WTC11 (cell line): ENCODE measurements around the gene BZW2. TPM values are rescaled to one million over a fixed set of nuclear protein-coding genes. Genes with fewer than 3 reads are reported as not detected.

Experiments used
- ATAC-seq: fragments of 200-7000 bp; cut with Tn5 transposase; 2 replicates; pipeline ENCODE4 v1.10.0; 2021; ENCODE audit warnings: mild to moderate bottlenecking, moderate library complexity
- CTCF ChIA-PET: fragments of 300-600 bp; sonication (Branson Sonifier 250); formaldehyde crosslinking; loops from one replicate; lab custom pipeline; 2021; ENCODE audit warnings: antibody characterized with exemption; lab: Charles Lee
- POLR2A ChIA-PET: fragments of 350-600 bp; sonication (Branson Sonifier 250); formaldehyde crosslinking; loops from one replicate; lab custom pipeline; 2021; ENCODE audit warnings: antibody characterized with exemption; lab: Charles Lee
- DNase-seq: peaks from one replicate; pipeline ENCODE4 v3.0.0; 2021; ENCODE audit warnings: low spot score
- H3K27ac Mint-ChIP-seq: 2 replicates; pipeline ENCODE4 v1.8.0; 2021; ENCODE audit warnings: mixed read lengths
- H3K27me3 Mint-ChIP-seq: 2 replicates; pipeline ENCODE4 v1.8.0; 2021; ENCODE audit warnings: low read depth, mild to moderate bottlenecking, moderate library complexity, mixed read lengths
- H3K36me3 Mint-ChIP-seq: 2 replicates; pipeline ENCODE4 v1.8.0; 2021; ENCODE audit warnings: mixed read lengths
- H3K4me1 Mint-ChIP-seq: 2 replicates; pipeline ENCODE4 v1.8.0; 2022; ENCODE audit warnings: mixed read lengths
- H3K4me3 Mint-ChIP-seq: 2 replicates; pipeline ENCODE4 v1.8.0; 2021; ENCODE audit warnings: mild to moderate bottlenecking, moderate library complexity, mixed read lengths
- H3K9me3 Mint-ChIP-seq: 2 replicates; pipeline ENCODE4 v1.8.0; 2021; ENCODE audit warnings: mixed read lengths
- AFF4 ChIP-seq: sonication (generic); formaldehyde crosslinking; IDR thresholded peaks from 2 replicates; pipeline ENCODE4 v1.8.1; 2023; ENCODE audit warnings: mild to moderate bottlenecking, missing genetic modification reagents, borderline replicate concordance
- ATF1 ChIP-seq: sonication (generic); formaldehyde crosslinking; IDR thresholded peaks from 2 replicates; pipeline ENCODE4 v1.8.1; 2023; ENCODE audit warnings: mild to moderate bottlenecking, moderate library complexity, missing genetic modification reagents
- CBFB ChIP-seq: sonication (generic); formaldehyde crosslinking; IDR thresholded peaks from 2 replicates; pipeline ENCODE4 v1.8.1; 2022; ENCODE audit warnings: mild to moderate bottlenecking, low read depth, missing genetic modification reagents
- CDX4 ChIP-seq: fragments of 250-450 bp; sonication (Bioruptor Pico); IDR thresholded peaks from 2 replicates; pipeline ENCODE4 v1.9.0; 2021; ENCODE audit warnings: moderate library complexity, mild to moderate bottlenecking, inconsistent platforms, borderline replicate concordance
- GABPB1 ChIP-seq: sonication (generic); formaldehyde crosslinking; IDR thresholded peaks from 2 replicates; pipeline ENCODE4 v1.8.1; 2023; ENCODE audit warnings: mild to moderate bottlenecking, missing genetic modification reagents
- IRF2 ChIP-seq: sonication (generic); formaldehyde crosslinking; IDR thresholded peaks from 2 replicates; pipeline ENCODE4 v1.8.0; 2022; ENCODE audit warnings: low read depth, missing genetic modification reagents, borderline replicate concordance
- KAT7 ChIP-seq: sonication (generic); formaldehyde crosslinking; IDR thresholded peaks from 2 replicates; pipeline ENCODE4 v1.8.1; 2023; ENCODE audit warnings: missing genetic modification reagents, mild to moderate bottlenecking, borderline replicate concordance
- NR2C2 ChIP-seq: sonication (generic); formaldehyde crosslinking; IDR thresholded peaks from 2 replicates; pipeline ENCODE4 v1.8.0; 2022; ENCODE audit warnings: mild to moderate bottlenecking, missing genetic modification reagents
- SMAD3 ChIP-seq: sonication (generic); formaldehyde crosslinking; IDR thresholded peaks from 2 replicates; pipeline ENCODE4 v1.8.0; 2022; ENCODE audit warnings: missing genetic modification reagents, mild to moderate bottlenecking, borderline replicate concordance
- SOX15 ChIP-seq: fragments of 250-450 bp; sonication (Bioruptor Pico); IDR thresholded peaks from 2 replicates; pipeline ENCODE4 v1.9.0; 2021; ENCODE audit warnings: mild to moderate bottlenecking
- STAT6 ChIP-seq: sonication (generic); formaldehyde crosslinking; conservative IDR thresholded peaks from 2 replicates; pipeline ENCODE4 v1.8.1; 2023; ENCODE audit warnings: mild to moderate bottlenecking, low read depth, missing genetic modification reagents, moderate library complexity
- ZNF317 ChIP-seq: sonication (generic); formaldehyde crosslinking; IDR thresholded peaks from 2 replicates; pipeline ENCODE4 v1.8.1; 2023; ENCODE audit warnings: low read depth, mild to moderate bottlenecking, moderate library complexity, missing genetic modification reagents, borderline replicate concordance
- total RNA-seq: library from RNA; stranded (reverse); gene quantifications from 3 replicates; pipeline ENCODE4 v1.2.3, GENCODE V29; 2021
- TF ChIP-seq, protein P1 (sequence below): fragments of 250-450 bp; sonication (Bioruptor Pico); conservative IDR thresholded peaks from 2 replicates; pipeline ENCODE4 v1.9.0; 2021; ENCODE audit warnings: mild to moderate bottlenecking
- TF ChIP-seq, protein P2 (sequence below): fragments of 250-450 bp; sonication (Bioruptor Pico); IDR thresholded peaks from 2 replicates; pipeline ENCODE4 v1.8.0; 2021; ENCODE audit warnings: mild to moderate bottlenecking
- TF ChIP-seq, protein P3 (sequence below): sonication (generic); formaldehyde crosslinking; IDR thresholded peaks from 2 replicates; pipeline ENCODE4 v1.8.1; 2022; ENCODE audit warnings: missing genetic modification reagents, borderline replicate concordance

The BZW2 gene
- total RNA-seq, 1 experiment from 2014 or later, result 105 TPM

DNA sequence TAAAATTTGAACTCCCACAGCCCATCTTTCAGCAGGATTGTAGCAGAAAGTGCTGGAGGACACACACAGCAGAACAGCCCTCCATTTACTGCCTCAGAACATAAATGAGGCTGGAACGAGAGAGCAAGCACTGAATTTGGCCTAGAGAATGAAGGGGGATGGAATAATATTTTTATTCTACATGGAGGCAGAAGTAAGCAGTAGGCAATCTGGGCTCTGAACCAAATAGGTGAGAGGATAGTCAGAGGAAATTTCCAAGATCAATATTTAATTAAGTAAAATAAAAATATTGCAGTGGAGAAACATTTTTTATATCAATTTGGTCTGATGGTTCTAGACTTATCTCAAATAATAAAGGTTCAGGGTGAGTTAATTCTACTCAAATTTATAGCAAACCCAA is 78.4 kb downstream of the BZW2 start:
- ChIA-PET CTCF (interaction anchor here (1.2 kb wide), 1 partner anchor 29 kb away, joined by 3 read pairs; no protein-coding TSS in a partner anchor), POLR2A (no interaction called here)
- peaks cover 4% of the 10 kb centered on the region for H3K4me1 Mint-ChIP-seq
- no peaks in the 10 kb centered on the region for H3K36me3 Mint-ChIP-seq
- no peak overlapping the region for H3K4me3 Mint-ChIP-seq
- TF ChIP-seq IRF2 (CRISPR knock-in tag) (no peak), CDX4 (CRISPR knock-in tag) (no peak), ZNF317 (CRISPR knock-in tag) (no peak)
- no peaks in the 10 kb centered on the region for H3K27me3 Mint-ChIP-seq
- ATAC-seq (no peak), DNase-seq (no peak)
- H3K9me3 Mint-ChIP-seq, result no peaks in the 10 kb centered on the region
- H3K27ac Mint-ChIP-seq, result no peak overlapping the region

DNA sequence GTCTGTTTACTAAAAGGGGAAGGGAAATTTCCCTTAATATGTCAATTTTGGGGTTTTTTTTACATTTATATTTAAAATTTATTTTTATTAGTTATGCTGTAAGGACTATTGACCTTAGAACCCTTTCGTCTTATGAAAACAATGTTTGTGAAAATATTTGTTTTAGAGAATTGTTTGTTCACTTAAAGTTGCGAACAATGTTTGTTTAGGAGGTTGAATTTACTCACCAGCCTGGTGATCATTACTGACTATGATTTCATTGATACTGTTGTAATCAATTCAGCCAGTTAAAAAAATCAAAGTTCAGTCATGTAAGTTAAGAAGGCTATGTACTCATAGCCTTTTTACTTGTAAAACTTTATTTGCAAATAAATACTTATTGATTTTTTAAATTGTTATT is 80.2 kb downstream of the BZW2 start:
- H3K36me3 Mint-ChIP-seq, result no peaks in the 10 kb centered on the region
- H3K27ac Mint-ChIP-seq, result no peak overlapping the region
- H3K4me1 Mint-ChIP-seq, result peaks cover 4% of the 10 kb centered on the region
- DNase-seq (no peak), ATAC-seq (no peak)
- H3K4me3 Mint-ChIP-seq, result no peak overlapping the region
- H3K27me3 Mint-ChIP-seq, result no peaks in the 10 kb centered on the region
- TF ChIP-seq, protein P1, sequence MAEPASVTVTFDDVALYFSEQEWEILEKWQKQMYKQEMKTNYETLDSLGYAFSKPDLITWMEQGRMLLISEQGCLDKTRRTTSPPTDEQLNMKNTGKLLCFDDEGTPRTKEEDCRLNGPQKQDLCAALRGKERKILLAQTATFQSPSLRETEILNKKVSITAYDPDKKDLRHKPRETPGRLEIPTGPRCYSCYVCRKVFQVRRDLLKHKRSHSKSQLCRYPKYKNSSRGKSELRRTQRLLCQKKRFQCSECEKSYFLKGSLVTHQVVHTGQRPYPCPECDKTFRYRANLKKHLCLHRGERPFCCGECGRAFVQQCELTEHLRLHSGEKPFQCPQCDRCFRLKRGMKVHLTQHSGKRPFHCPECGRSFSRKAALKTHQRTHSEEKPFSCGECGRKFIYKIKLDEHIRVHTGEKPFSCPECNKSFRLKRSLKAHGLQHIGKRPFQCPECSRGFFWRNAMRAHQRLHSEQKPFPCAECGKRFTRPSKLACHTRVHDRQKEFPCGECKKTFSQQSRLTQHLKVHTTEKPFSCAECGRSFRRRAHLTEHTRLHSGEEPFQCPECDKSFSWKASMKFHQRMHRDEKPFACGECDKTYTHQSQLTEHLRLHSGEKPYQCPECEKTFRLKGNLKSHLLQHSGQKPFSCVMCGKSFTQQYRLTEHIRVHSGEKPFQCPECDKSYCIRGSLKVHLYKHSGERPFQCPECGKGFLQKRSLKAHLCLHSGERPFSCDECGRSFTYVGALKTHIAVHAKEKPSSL (CRISPR knock-in tag), result no peak
- TF ChIP-seq IRF2 (CRISPR knock-in tag), result no peak
- TF ChIP-seq AFF4 (CRISPR knock-in tag), result no peak
- TF ChIP-seq NR2C2 (CRISPR knock-in tag), result no peak
- TF ChIP-seq SMAD3 (CRISPR knock-in tag), result no peak
- no peak for TF ChIP-seq ATF1 (CRISPR knock-in tag)
- TF ChIP-seq CBFB, result no peak
- TF ChIP-seq GABPB1 (CRISPR knock-in tag), result no peak
- TF ChIP-seq, protein P2, sequence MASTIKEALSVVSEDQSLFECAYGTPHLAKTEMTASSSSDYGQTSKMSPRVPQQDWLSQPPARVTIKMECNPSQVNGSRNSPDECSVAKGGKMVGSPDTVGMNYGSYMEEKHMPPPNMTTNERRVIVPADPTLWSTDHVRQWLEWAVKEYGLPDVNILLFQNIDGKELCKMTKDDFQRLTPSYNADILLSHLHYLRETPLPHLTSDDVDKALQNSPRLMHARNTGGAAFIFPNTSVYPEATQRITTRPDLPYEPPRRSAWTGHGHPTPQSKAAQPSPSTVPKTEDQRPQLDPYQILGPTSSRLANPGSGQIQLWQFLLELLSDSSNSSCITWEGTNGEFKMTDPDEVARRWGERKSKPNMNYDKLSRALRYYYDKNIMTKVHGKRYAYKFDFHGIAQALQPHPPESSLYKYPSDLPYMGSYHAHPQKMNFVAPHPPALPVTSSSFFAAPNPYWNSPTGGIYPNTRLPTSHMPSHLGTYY (CRISPR knock-in tag), result no peak
- TF ChIP-seq, protein P3, sequence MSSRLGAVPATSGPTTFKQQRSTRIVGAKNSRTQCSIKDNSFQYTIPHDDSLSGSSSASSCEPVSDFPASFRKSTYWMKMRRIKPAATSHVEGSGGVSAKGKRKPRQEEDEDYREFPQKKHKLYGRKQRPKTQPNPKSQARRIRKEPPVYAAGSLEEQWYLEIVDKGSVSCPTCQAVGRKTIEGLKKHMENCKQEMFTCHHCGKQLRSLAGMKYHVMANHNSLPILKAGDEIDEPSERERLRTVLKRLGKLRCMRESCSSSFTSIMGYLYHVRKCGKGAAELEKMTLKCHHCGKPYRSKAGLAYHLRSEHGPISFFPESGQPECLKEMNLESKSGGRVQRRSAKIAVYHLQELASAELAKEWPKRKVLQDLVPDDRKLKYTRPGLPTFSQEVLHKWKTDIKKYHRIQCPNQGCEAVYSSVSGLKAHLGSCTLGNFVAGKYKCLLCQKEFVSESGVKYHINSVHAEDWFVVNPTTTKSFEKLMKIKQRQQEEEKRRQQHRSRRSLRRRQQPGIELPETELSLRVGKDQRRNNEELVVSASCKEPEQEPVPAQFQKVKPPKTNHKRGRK (CRISPR knock-in tag), result no peak
- TF ChIP-seq STAT6 (CRISPR knock-in tag), result no peak
- no peak for TF ChIP-seq SOX15 (CRISPR knock-in tag)
- TF ChIP-seq KAT7 (CRISPR knock-in tag), result no peak
- no peaks in the 10 kb centered on the region for H3K9me3 Mint-ChIP-seq
- ChIA-PET POLR2A (no interaction called here), CTCF (no interaction called here)
